ENCODE results near the gene HDAC4. TPM values are rescaled to one million over a fixed set of nuclear protein-coding genes. Genes with fewer than 3 reads are reported as not detected.

Gene HDAC4
- total and polyA plus RNA-seq, 2 donors (not counting 1 experiment from before 2014, with no cell fraction given): 13.5 to 46.0 TPM

GRCh38 chr2:239004274-239005015 lies 396.4 kb downstream of the HDAC4 start:
- Mint-ChIP-seq H3K9me3 (ENCODE audit: insufficient read depth) (peaks cover 5% of the 10 kb centered on the region), H3K27ac (no peak overlapping the region), H3K27me3 (peaks cover 12% of the 10 kb centered on the region), H3K4me1 (no peaks in the 10 kb centered on the region), H3K4me3 (no peak overlapping the region)
- Histone ChIP-seq H3K27ac (ENCODE audit: low read length in 2 of 2) (no peak overlapping the region), H3K4me2 (replicated peaks; ENCODE audit: low read depth, low read length, poor library complexity, severe bottlenecking) (no peak overlapping the region), H3K4me3 (ENCODE audit: control extremely low read depth in 1 of 5, extremely low read depth in 1 of 5, insufficient read depth in 1 of 5, low read depth in 2 of 5, low read length in 4 of 5) (no peak overlapping the region), H2AFZ (ENCODE audit: insufficient read depth, low read depth, low read length, poor library complexity, severe bottlenecking) (no peak overlapping the region), H3K79me2 (ENCODE audit: control insufficient read depth, insufficient read depth, low read length) (no peaks in the 10 kb centered on the region), H3K36me3 (replicated peaks in 1 of 2; ENCODE audit: control extremely low read depth in 1 of 2, control insufficient read depth in 1 of 2, extremely low read depth in 1 of 2, insufficient read depth in 2 of 2, low read length in 1 of 2) (no peaks in the 10 kb centered on the region), H3K9me3 (ENCODE audit: control extremely low read depth in 1 of 3, control insufficient read depth in 2 of 3, insufficient read depth in 1 of 3, low read length in 2 of 3) (peaks cover 0 to 23% (median 0%) of the 10 kb centered on the region in 3 donors), H3K27me3 (replicated peaks in 1 of 4; ENCODE audit: control extremely low read depth in 1 of 4, control insufficient read depth in 3 of 4, insufficient read depth in 4 of 4, low read length in 3 of 4) (peaks cover 0 to 7% (median 1%) of the 10 kb centered on the region in 4 experiments), H3K9ac (ENCODE audit: low read length) (no peak overlapping the region), H4K20me1 (ENCODE audit: control insufficient read depth, insufficient read depth, low read length, poor library complexity, severe bottlenecking) (no peaks in the 10 kb centered on the region), H3K4me1 (ENCODE audit: control insufficient read depth in 2 of 2, insufficient read depth in 2 of 2, low read length in 2 of 2) (no peaks in the 10 kb centered on the region)
- no peak for TF ChIP-seq EZH2 (IDR thresholded peaks at IDR 0.05; ENCODE audit: borderline replicate concordance, insufficient read depth, low read depth, low read length, poor library complexity, severe bottlenecking)
- TF ChIP-seq, protein P1, sequence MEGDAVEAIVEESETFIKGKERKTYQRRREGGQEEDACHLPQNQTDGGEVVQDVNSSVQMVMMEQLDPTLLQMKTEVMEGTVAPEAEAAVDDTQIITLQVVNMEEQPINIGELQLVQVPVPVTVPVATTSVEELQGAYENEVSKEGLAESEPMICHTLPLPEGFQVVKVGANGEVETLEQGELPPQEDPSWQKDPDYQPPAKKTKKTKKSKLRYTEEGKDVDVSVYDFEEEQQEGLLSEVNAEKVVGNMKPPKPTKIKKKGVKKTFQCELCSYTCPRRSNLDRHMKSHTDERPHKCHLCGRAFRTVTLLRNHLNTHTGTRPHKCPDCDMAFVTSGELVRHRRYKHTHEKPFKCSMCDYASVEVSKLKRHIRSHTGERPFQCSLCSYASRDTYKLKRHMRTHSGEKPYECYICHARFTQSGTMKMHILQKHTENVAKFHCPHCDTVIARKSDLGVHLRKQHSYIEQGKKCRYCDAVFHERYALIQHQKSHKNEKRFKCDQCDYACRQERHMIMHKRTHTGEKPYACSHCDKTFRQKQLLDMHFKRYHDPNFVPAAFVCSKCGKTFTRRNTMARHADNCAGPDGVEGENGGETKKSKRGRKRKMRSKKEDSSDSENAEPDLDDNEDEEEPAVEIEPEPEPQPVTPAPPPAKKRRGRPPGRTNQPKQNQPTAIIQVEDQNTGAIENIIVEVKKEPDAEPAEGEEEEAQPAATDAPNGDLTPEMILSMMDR (IDR thresholded peaks at IDR 0.05): no peak
- intact Hi-C loops (cut with micrococcal nuclease): no loop called here
- ATAC-seq (ENCODE audit: low read depth) (no peak), DNase-seq (no peak)
- ChIA-PET CTCF (no interaction called here), POLR2A (no interaction called here)
- WGBS (ENCODE audit: insufficient coverage): 83% methylated on average over 11 of the region's 19 CpGs

DNA sequence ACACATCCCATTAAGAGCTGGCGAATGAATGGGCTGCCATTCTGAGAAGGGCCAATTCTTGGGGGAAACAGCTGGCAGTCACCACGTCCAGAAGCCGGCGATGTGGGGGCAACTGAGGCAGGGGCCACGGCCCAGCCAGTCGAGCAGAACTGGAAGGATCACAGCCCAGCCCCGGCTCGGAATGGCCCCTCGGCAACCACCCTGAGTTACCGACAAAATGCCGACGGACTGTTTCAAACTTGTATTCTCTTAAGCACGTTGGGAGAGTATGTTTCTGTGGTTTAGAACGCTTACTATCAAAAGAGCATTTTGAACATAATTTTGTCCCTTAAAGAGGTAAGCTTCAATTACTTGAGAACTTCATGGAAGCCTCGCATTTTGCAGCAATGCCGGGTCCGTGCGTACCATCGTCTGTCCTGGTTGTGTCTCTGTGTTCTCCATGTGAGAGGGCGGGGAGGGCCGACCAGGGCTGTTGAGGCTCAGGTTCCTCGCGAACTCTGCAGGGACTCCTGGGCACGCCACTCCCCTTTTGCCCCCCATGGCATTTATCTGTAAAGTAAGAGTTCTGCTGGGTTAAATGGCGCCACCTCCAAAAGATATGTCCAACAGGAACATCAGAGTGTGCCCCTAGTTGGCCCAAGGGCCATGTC lies 397.1 kb downstream of the HDAC4 start:
- WGBS (ENCODE audit: insufficient coverage): 94% methylated on average over 22 of the region's 25 CpGs
- no peak overlapping the region for H3K4me3 ChIP-seq (ENCODE audit: control extremely low read depth in 1 of 5, extremely low read depth in 1 of 5, insufficient read depth in 1 of 5, low read depth in 2 of 5, low read length in 4 of 5)

More for the DNA sequence above, 397.1 kb downstream of the HDAC4 start:
- Histone ChIP-seq H4K20me1 (ENCODE audit: control insufficient read depth, insufficient read depth, low read length, poor library complexity, severe bottlenecking) (no peaks in the 10 kb centered on the region), H3K4me2 (replicated peaks; ENCODE audit: low read depth, low read length, poor library complexity, severe bottlenecking) (no peak overlapping the region), H3K36me3 (replicated peaks in 1 of 2; ENCODE audit: control extremely low read depth in 1 of 2, control insufficient read depth in 1 of 2, extremely low read depth in 1 of 2, insufficient read depth in 2 of 2, low read length in 1 of 2) (no peaks in the 10 kb centered on the region), H3K4me1 (ENCODE audit: control insufficient read depth in 2 of 2, insufficient read depth in 2 of 2, low read length in 2 of 2) (no peaks in the 10 kb centered on the region), H3K27me3 (replicated peaks in 1 of 4; ENCODE audit: control extremely low read depth in 1 of 4, control insufficient read depth in 3 of 4, insufficient read depth in 4 of 4, low read length in 3 of 4) (peaks cover 0 to 7% (median 1%) of the 10 kb centered on the region in 4 experiments), H3K27ac (ENCODE audit: low read length in 2 of 2) (no peak overlapping the region), H3K79me2 (ENCODE audit: control insufficient read depth, insufficient read depth, low read length) (no peaks in the 10 kb centered on the region), H2AFZ (ENCODE audit: insufficient read depth, low read depth, low read length, poor library complexity, severe bottlenecking) (no peak overlapping the region), H3K9me3 (ENCODE audit: control extremely low read depth in 1 of 3, control insufficient read depth in 2 of 3, insufficient read depth in 1 of 3, low read length in 2 of 3) (peaks cover 0 to 23% (median 0%) of the 10 kb centered on the region in 3 donors), H3K9ac (ENCODE audit: low read length) (no peak overlapping the region)
- CTCF ChIA-PET: interaction anchor here (0.8 kb wide), 1 partner anchor 38 kb away, joined by 3 read pairs; no protein-coding TSS in a partner anchor
- Mint-ChIP-seq H3K27me3 (peaks cover 12% of the 10 kb centered on the region), H3K9me3 (ENCODE audit: insufficient read depth) (peaks cover 5% of the 10 kb centered on the region), H3K27ac (no peak overlapping the region), H3K4me3 (no peak overlapping the region), H3K4me1 (no peaks in the 10 kb centered on the region)
- POLR2A ChIA-PET: no interaction called here
- DNase-seq (no peak), ATAC-seq (ENCODE audit: low read depth) (no peak)
- TF ChIP-seq, protein P1 (IDR thresholded peaks at IDR 0.05): no peak
- TF ChIP-seq EZH2 (IDR thresholded peaks at IDR 0.05; ENCODE audit: borderline replicate concordance, insufficient read depth, low read depth, low read length, poor library complexity, severe bottlenecking): no peak
- intact Hi-C loops (cut with micrococcal nuclease): no loop called here
